ENCODE results near the gene CSMD2. TPM values are rescaled to one million over a fixed set of nuclear protein-coding genes. Genes with fewer than 3 reads are reported as not detected.

The CSMD2 gene
- polyA plus RNA-seq, 1 of the 3 experiments (the other 2 are of a cell fraction) = not detected

GRCh38 chr1:33971913-33972312 lies 193.1 kb downstream of the CSMD2 start:
- no peak overlapping the region for H3K27ac ChIP-seq (ENCODE audit: low read depth in 2 of 2, low read length in 1 of 2)
- no peaks in the 10 kb centered on the region for H4K20me1 ChIP-seq (ENCODE audit: insufficient read depth)
- H3F3A ChIP-seq (replicated peaks; ENCODE audit: insufficient read depth) = no peaks in the 10 kb centered on the region
- ChIA-PET CTCF (interaction anchor here (0.9 to 1.5 kb wide), 3 partner anchors 14 to 339 kb away, joined by 3 to 4 read pairs (median 3); no protein-coding TSS in a partner anchor), POLR2A (no interaction called here)
- TF ChIP-seq NFIC (IDR thresholded peaks at IDR 0.05; ENCODE audit: borderline replicate concordance) = no peak
- no peak for TF ChIP-seq PBX3 (IDR thresholded peaks at IDR 0.05)
- no peak for TF ChIP-seq POLR2AphosphoS5 (IDR thresholded peaks at IDR 0.05; ENCODE audit: low read depth, low read length)
- no peak for TF ChIP-seq JUND (IDR thresholded peaks at IDR 0.05)
- no peak for TF ChIP-seq USF2 (IDR thresholded peaks at IDR 0.05; ENCODE audit: borderline replicate concordance, low read depth, low read length)
- no peak for TF ChIP-seq SIN3A (IDR thresholded peaks at IDR 0.05; ENCODE audit: borderline replicate concordance, low read depth, low read length)
- no peak for TF ChIP-seq RXRA (IDR thresholded peaks at IDR 0.05; ENCODE audit: borderline replicate concordance, low read depth)
- TF ChIP-seq IRF3 (IDR thresholded peaks at IDR 0.05; ENCODE audit: low read depth, low read length) = no peak
- no peak for TF ChIP-seq USF1 (IDR thresholded peaks at IDR 0.05; ENCODE audit: borderline replicate concordance, low read depth)
- TF ChIP-seq, protein P1, sequence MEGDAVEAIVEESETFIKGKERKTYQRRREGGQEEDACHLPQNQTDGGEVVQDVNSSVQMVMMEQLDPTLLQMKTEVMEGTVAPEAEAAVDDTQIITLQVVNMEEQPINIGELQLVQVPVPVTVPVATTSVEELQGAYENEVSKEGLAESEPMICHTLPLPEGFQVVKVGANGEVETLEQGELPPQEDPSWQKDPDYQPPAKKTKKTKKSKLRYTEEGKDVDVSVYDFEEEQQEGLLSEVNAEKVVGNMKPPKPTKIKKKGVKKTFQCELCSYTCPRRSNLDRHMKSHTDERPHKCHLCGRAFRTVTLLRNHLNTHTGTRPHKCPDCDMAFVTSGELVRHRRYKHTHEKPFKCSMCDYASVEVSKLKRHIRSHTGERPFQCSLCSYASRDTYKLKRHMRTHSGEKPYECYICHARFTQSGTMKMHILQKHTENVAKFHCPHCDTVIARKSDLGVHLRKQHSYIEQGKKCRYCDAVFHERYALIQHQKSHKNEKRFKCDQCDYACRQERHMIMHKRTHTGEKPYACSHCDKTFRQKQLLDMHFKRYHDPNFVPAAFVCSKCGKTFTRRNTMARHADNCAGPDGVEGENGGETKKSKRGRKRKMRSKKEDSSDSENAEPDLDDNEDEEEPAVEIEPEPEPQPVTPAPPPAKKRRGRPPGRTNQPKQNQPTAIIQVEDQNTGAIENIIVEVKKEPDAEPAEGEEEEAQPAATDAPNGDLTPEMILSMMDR (IDR thresholded peaks at IDR 0.05) = no peak
- TF ChIP-seq EP300 (IDR thresholded peaks at IDR 0.05; ENCODE audit: borderline replicate concordance in 1 of 2, low read depth in 1 of 2, low read length in 1 of 2) = no peak
- TF ChIP-seq, protein P2, sequence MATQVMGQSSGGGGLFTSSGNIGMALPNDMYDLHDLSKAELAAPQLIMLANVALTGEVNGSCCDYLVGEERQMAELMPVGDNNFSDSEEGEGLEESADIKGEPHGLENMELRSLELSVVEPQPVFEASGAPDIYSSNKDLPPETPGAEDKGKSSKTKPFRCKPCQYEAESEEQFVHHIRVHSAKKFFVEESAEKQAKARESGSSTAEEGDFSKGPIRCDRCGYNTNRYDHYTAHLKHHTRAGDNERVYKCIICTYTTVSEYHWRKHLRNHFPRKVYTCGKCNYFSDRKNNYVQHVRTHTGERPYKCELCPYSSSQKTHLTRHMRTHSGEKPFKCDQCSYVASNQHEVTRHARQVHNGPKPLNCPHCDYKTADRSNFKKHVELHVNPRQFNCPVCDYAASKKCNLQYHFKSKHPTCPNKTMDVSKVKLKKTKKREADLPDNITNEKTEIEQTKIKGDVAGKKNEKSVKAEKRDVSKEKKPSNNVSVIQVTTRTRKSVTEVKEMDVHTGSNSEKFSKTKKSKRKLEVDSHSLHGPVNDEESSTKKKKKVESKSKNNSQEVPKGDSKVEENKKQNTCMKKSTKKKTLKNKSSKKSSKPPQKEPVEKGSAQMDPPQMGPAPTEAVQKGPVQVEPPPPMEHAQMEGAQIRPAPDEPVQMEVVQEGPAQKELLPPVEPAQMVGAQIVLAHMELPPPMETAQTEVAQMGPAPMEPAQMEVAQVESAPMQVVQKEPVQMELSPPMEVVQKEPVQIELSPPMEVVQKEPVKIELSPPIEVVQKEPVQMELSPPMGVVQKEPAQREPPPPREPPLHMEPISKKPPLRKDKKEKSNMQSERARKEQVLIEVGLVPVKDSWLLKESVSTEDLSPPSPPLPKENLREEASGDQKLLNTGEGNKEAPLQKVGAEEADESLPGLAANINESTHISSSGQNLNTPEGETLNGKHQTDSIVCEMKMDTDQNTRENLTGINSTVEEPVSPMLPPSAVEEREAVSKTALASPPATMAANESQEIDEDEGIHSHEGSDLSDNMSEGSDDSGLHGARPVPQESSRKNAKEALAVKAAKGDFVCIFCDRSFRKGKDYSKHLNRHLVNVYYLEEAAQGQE (IDR thresholded peaks at IDR 0.05; ENCODE audit: low read depth, low read length) = no peak
- TF ChIP-seq NRF1 (IDR thresholded peaks at IDR 0.05; ENCODE audit: low read depth, low read length) = no peak
- TF ChIP-seq, protein P3, sequence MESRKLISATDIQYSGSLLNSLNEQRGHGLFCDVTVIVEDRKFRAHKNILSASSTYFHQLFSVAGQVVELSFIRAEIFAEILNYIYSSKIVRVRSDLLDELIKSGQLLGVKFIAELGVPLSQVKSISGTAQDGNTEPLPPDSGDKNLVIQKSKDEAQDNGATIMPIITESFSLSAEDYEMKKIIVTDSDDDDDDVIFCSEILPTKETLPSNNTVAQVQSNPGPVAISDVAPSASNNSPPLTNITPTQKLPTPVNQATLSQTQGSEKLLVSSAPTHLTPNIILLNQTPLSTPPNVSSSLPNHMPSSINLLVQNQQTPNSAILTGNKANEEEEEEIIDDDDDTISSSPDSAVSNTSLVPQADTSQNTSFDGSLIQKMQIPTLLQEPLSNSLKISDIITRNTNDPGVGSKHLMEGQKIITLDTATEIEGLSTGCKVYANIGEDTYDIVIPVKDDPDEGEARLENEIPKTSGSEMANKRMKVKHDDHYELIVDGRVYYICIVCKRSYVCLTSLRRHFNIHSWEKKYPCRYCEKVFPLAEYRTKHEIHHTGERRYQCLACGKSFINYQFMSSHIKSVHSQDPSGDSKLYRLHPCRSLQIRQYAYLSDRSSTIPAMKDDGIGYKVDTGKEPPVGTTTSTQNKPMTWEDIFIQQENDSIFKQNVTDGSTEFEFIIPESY (IDR thresholded peaks at IDR 0.05; ENCODE audit: borderline replicate concordance, low read depth) = no peak
- TF ChIP-seq TAF1 (IDR thresholded peaks at IDR 0.05; ENCODE audit: borderline replicate concordance, low read depth, low read length) = no peak
- no peak for TF ChIP-seq EZH2phosphoT487 (IDR thresholded peaks at IDR 0.05; ENCODE audit: borderline replicate concordance, low read depth)
- TF ChIP-seq CHD2 (IDR thresholded peaks at IDR 0.05; ENCODE audit: low read length, partially characterized antibody) = no peak
- no peak for TF ChIP-seq FOXJ3 (CRISPR knock-in tag; IDR thresholded peaks at IDR 0.05)
- TF ChIP-seq FOXM1 (IDR thresholded peaks at IDR 0.05; ENCODE audit: low read depth) = no peak
- TF ChIP-seq GATA2 (CRISPR knock-in tag; IDR thresholded peaks at IDR 0.05) = no peak
- peaks cover 0 to 13% of the 10 kb centered on the region in 2 experiments; a peak in 1 of 4 replicates for H3K4me1 ChIP-seq (ENCODE audit: control insufficient read depth in 1 of 2, insufficient read depth in 2 of 2, low read depth in 1 of 2, low read length in 1 of 2)
- H3K4me3 ChIP-seq (ENCODE audit: low read depth in 2 of 2, low read length in 1 of 2) = no peak overlapping the region
- no peak for DNase-seq
- no peak overlapping the region for H2AFZ ChIP-seq (ENCODE audit: low read depth)
- H3K79me2 ChIP-seq (ENCODE audit: insufficient read depth) = no peaks in the 10 kb centered on the region
- no peaks in the 10 kb centered on the region for H3K27me3 ChIP-seq (ENCODE audit: insufficient read depth)
- H3K9me3 ChIP-seq = no peaks in the 10 kb centered on the region
- 44% methylated on average over 7 of the region's 7 CpGs for WGBS (ENCODE audit: low lambda C conversion rate)
- no peaks in the 10 kb centered on the region for H3K9me2 ChIP-seq
- H3K36me3 ChIP-seq (replicated peaks in 1 of 2; ENCODE audit: control insufficient read depth in 1 of 2, insufficient read depth in 2 of 2, low read length in 1 of 2) = no peaks in the 10 kb centered on the region
- no peak overlapping the region for H3K9ac ChIP-seq
- H3K4me2 ChIP-seq = no peak overlapping the region
